ENCODE data around the gene NOC3L.

DNA sequence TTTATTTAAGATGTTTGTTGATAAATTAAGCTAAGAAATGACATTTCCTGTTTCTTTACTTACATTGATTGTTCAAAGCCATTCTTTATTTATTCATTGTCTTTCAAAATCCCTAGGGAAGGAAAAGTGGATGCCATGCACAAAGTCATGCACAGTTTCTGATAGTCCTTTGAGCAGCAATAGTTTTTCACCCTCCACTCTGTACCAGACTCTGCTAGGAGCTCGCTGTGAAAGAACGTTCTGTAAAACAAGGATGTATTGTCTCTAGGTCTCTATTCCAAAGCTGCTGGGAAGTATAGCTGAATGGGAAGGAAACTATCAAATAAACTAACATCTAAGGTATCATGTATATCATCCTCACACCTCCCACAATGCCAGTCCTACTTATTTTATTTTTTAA is 7.8 kb upstream of the NOC3L start:
- TF ChIP-seq, protein P1, sequence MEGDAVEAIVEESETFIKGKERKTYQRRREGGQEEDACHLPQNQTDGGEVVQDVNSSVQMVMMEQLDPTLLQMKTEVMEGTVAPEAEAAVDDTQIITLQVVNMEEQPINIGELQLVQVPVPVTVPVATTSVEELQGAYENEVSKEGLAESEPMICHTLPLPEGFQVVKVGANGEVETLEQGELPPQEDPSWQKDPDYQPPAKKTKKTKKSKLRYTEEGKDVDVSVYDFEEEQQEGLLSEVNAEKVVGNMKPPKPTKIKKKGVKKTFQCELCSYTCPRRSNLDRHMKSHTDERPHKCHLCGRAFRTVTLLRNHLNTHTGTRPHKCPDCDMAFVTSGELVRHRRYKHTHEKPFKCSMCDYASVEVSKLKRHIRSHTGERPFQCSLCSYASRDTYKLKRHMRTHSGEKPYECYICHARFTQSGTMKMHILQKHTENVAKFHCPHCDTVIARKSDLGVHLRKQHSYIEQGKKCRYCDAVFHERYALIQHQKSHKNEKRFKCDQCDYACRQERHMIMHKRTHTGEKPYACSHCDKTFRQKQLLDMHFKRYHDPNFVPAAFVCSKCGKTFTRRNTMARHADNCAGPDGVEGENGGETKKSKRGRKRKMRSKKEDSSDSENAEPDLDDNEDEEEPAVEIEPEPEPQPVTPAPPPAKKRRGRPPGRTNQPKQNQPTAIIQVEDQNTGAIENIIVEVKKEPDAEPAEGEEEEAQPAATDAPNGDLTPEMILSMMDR (IDR thresholded peaks at IDR 0.05) = no peak
- TF ChIP-seq POLR2A (IDR thresholded peaks at IDR 0.05) = no peak
